Activated CD4-positive, alpha-beta T cell treated with anti-CD3 and anti-CD28 coated beads, Interleukin-2, amount 50 U/mL, for 1 hour (primary cell): ENCODE measurements around the gene APBA2.

Source experiments
- DNase-seq: peaks from one replicate; pipeline ENCODE4 v3.0.0-alpha.2; 2020

APBA2 gene

DNA sequence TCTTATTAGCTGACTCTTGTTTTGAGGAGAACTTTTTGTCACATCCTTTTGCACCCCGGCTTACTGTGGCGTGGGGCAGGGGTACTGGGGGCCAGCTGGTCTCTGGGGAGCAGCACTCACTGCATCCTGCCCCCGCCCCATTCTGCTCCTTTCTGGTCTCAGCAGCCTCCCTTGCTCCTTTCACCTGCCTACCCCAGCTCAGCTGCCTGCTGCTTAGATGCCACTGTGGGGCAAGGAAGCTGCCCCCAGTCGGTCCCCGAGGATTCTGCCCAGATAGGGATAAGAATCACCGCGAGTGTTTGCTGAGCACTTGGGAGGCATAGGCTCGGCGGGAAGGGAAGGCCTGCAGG lies 32.0 kb downstream of the APBA2 start:
- DNase-seq = no peak

DNA sequence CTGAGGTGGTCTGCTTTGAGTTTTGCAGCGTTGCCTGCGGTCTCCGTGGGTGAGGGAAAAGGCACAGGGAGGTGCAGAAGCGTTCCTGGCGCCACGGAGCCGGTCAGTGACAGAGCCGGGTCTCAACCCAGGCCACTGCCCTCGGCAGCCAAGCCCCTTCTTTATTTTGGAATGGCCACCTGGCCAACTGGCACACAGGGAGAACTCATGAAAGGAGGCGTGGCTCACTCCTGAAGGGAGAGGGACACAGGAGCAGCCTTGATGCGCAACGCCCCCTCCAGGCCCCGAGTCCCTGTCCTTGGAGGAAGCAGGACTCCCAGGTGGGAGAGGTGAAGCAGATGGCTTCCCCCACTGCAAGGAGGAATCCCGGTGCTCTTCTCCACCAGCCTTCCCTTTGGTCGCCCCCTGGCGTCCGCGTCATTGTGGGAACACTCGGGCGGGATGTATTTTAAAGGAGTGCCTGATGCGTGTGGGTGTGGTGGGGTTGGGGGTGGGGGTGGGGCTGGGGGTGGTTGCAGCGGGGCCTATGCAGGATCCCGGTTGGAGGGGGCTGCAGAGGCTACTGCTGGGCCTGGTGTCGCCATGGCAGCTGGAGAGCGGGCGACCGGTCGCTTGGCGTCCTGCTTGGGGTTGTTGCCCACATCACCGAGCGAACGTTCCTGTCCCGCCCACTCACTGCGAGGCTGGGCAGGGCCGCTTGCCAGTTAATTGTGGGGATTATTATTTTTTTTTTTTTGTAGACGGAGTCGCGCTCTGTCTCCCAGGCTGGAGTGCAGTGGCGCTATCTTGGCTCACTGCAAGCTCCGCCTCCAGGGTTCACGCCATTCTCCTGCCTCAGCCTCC lies 32.6 kb downstream of the APBA2 start:
- DNase-seq = no peak

DNA sequence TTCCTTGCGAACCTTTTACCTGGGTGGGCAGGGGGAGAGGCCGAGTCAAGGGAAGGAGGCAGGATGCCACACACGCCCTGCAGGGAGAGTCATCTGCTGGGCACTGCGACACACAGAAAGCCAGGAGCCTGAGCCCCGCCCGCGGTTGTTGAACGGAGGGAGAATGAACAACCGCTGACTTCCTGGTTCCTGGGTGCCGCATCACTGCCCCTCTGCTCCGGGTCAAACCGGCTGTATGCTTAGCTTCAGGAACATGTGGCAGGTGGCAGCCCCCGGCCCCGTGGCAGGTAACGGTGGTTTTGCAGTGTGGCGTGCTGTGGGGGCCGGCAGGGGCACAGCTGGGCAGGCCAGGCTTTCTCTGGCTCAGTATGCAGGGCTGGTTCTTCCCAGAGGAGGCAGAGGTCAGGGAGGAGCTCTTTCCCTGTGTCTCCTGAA lies 33.4 kb downstream of the APBA2 start:
- peak; percentile 26 for DNase-seq

- no peak for DNase-seq
Measured at GRCh38 chr15:28919679-28920655, 34.2 kb downstream of the APBA2 start.

DNA sequence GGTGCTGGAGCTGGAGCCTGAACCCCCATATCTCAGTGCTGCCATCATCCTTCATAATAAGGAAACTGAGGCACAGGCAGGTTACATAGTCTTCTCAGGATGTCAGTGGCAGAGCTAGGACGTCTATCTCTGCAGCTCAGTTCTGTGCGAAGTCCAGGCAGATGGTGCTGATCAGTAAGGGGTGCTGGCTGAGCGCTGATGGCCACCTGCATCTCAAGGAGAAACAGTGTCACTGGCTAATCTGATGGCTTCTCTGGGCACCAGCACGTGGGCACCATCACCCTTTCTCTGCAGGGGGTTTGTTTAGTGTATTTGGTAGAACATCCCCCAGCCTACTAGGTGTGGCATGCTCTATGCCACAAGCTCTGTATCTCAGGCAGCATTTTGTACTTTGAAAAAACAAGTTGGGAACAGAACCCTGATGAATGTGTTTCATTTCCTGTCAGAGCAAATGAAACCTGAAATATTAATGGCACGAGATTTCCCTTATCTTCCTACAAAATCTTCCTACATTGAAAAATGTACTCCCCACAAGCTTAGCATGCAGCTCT lies 35.1 kb downstream of the APBA2 start:
- DNase-seq = no peak

DNA sequence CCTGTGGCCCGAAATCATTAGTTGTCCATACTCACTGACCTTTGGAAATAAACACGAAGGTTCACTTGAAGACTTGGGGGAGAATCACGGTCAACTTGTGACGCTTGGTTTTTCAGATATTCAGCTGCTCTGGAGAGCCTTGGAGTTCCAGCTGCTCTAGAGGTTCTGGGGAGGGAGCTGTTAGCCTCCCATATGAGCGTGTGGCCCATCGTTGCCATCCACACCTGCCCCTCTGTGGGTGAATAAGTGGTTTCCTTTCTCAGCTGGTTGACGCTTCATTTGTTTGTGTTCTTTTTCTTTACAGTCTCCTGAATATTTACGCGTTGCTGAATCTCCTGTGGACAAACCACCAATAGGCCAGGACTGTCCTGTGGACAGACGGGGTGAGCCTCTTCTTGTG lies 35.6 kb downstream of the APBA2 start:
- DNase-seq = no peak

DNA sequence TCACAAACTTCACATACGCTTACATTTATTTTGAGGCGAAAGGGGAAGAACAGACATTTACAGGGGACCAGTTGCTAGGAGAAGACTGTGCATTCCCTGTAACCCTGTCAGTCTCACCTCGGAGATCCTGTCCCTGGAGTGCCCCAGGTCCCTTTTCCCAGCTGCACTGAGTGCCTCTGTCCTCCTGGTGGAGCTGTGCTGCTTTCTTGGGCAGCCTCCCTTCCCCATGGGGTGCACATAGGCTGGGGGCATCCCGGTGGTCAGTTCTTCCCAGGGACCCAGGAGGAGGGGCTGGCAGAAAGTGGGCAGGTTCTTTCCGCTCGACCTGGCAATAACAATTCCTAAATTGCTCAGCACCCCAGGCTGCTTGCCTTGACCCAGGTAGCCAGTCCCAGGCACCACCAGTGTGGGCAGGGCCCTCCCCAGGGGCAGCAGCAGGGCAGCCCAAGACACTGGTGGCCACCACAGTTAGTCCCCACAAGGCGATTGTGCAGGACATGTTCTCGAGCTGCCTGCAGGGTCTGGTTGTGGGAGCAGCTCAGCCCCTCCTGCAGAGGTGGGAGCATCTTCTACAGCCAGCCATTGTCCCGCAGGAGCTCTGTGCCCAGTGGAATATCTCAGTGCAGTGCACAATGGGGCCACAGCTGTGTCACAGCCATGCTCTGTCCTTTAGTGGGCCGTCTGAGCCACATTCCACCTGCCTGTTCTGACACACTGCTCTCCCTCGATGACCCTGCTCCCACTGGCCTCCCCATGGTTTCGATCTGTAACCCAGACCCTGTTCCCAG lies 36.3 kb downstream of the APBA2 start:
- no peak for DNase-seq

DNA sequence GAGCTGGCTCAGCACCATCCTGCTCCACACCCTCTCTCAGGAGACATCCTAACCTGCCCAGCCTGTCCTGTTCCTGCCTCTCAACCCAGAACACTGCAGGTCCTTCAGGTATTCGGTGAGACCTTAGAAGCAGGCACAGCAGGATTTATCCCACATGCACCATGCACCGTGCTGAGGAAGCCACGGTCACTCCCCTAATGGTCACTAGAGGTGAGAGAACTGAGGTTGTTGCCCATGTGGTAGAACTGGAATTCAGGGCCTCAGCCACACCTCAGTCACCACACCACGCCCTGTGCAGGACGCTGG lies 36.9 kb downstream of the APBA2 start:
- no peak for DNase-seq

DNA sequence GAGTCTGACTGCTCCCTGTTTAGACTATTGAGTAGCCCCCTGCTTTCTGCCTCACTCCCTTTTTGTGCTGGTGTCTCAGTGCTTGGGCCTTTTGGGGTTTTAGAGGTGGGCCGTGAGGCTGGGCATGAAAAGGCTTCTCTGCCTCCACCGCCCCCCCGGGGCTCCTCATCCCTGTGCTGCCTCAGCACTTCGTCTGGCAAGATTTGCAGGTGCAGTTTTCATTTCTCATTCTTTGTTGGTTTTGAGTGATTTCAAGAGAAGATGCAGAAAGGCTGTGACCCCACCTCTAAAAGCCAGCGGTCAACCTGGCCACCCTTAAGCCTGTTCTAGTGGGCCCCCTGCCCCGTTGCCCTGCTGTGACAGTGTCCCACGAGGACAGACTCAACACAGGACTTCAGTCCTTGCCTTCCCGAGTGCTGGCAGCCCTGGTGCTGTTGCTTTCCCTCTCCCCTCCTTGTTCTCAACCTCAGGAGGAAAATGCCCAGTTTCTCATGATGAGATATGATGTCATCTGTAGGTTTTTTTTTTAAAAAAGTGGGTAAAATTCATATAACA lies 38.0 kb downstream of the APBA2 start:
- no peak for DNase-seq

DNA sequence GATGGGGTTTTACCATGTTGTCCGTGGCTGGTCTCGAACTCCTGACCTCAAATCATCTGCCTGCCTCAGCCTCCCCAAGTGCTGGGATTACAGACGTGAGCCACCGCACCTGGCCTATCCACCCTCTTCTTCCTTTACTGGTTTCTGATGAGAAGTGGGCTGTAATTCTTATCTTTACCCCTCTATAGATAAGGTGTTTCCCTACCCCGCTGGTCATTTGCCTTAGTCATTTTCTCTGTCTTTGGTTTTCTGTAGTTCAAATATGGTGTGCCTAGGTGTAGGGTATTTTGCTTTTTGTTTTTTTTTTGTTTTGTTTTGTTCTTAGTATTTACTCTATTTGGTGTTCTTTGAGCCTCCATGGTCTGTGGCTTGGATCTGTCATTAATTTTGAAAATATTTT lies 41.3 kb downstream of the APBA2 start:
- DNase-seq = no peak

GRCh38 chr15:28929200-28929599 lies 43.4 kb downstream of the APBA2 start:
- no peak for DNase-seq

GRCh38 chr15:28930011-28930410 lies 44.2 kb downstream of the APBA2 start:
- DNase-seq = no peak

GRCh38 chr15:28930476-28931291 lies 44.9 kb downstream of the APBA2 start:
- no peak for DNase-seq

DNA sequence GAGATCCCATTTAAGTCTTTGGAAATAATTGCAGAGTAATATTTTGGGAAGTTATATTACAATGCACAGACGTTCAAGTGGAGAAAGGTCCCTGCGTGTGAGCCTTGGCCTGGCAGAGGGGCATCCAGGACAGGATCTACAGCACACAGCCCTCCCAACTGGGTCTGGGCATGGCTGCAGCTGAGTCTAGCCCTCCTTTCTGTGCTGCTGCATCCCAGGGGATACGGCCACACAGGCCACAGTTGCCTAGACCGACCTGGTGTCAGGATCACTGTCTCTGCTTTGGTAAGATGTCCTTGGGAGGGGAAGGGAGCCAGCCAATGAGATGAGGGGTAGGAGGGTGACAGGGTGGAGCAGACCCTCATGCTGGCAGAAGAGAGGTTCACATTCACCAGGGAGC lies 46.1 kb downstream of the APBA2 start:
- DNase-seq = no peak

DNA sequence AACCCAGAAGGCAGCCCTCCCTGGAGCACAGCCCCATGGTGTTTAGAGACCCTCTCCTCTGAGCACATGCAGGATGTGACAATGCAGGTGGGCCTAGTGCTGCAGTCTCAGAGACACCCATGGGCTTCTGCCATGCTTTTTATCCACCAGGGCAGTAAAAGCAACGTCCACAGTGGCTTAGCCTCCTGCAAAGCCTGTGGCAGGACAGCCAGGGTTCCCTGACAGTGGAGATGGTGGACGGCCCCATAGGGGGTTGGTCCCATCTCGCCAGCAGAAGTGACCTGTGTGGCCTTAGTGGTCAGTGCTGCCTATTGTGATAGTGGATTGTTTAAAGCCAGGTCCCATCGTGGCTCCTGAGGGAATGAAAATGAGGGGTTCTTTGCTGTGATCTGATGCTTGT lies 46.6 kb downstream of the APBA2 start:
- no peak for DNase-seq

DNA sequence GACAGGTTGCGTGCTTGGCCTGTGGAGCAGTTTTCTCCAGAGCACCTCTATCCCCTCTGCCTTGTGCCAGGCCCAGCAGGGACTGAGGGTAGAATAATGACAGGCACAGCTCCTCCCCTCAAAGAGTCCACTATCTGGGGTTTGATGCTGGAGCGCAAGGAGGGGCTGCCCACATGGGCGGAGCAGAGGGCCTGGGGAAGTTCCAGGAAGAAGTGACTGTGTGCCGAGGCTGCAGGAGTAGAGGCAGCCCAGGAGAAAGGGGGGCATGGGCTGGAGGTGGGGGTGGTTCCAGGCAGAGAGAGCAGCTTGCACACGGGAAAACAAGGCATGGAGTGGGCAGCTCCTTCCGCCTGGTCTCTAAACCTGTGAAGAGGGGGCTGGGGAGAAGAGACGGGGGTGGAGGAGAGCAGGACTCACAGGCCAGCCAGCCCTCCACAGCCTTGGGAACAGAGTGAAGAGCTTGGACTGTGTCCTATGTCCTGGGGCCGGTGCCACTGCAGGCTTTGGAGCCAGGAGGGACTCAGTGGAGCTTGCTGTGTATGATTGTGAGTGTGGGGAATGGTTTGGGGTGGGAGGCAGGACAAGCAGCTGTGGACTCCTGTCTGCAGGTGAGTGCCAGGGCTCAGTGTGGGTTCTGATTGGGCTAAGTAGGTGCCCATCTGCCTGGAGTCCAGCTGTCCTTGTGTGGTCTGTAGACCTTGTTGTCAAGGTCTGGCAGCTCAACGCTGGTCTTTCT lies 48.1 kb downstream of the APBA2 start:
- DNase-seq = no peak

DNA sequence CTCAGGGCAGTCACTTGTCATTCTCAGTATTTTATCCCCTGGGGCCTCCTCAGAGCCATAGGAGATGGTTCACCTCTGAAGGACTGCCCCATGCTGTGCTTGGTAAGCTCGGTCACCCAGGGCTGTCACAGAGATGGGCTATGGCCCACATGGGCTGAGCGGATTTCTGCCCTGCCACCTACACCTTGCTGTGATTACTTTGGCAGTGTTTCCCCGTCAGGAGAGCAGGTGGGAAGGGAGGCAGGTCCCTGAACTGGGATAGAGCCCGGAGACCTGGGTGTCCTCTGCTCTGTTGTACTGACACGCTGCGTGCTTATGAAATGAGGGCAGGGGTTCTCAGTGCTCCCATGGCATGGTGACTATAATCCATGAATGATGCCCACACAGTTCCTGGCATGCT lies 48.9 kb downstream of the APBA2 start:
- no peak for DNase-seq

- DNase-seq = peak; percentile 50
Measured at GRCh38 chr15:28935316-28935715, 49.5 kb downstream of the APBA2 start.

- no peak for DNase-seq
Measured at GRCh38 chr15:28936081-28936480, 50.3 kb downstream of the APBA2 start.

DNA sequence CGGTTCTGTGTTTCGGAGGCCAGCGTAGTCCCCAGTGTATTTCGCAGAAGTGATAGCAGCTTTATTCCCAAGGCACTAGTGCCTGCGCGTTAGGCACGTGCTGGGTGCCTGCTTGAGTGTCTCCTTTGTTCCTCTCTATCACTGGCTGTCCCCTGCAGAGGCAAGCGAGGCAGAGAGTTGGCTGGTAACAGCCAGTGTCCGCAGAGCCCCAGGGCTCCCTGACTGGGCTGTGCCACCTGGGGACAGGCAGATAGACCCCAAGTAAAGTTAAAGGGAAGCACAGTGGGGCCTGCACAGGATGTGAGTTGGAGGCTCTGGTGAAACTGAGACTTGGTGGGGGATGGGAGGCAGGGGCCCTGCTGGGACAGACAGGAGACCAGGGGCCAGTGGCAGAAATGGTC lies 50.7 kb downstream of the APBA2 start:
- DNase-seq = no peak

GRCh38 chr15:28937271-28937670 lies 51.5 kb downstream of the APBA2 start:
- no peak for DNase-seq
